Neutrophil (primary cell): ENCODE data around the gene GNAI3.

Experiments
- H3K27ac ChIP-seq: fragments of 200-600 bp; sonication (generic); 2 replicates; pipeline ENCODE4 v1.5.1; 2016; ENCODE audit warnings: mild to moderate bottlenecking, moderate library complexity
- H3K27me3 ChIP-seq: fragments of 200-600 bp; sonication (generic); 2 replicates; pipeline ENCODE4 v1.6.0; 2016; ENCODE audit warnings: mild to moderate bottlenecking
- H3K36me3 ChIP-seq: fragments of 200-600 bp; sonication (generic); 2 replicates; pipeline ENCODE4 v1.5.1; 2017
- H3K4me1 ChIP-seq, 2 experiments: fragments of 200-600 bp in 1 of 2; sonication (generic) in 1 of 2; 1 replicate in 1 of 2; 2 replicates in 1 of 2; pipeline versions ENCODE4 v1.5.1 to v1.6.1; 2013 to 2016; ENCODE audit warnings: low read depth in 1 of 2, low read length in 1 of 2, mild to moderate bottlenecking in 1 of 2, moderate library complexity in 1 of 2; ENCODE audit not compliant: control insufficient read depth in 1 of 2, insufficient read depth in 1 of 2
- H3K4me3 ChIP-seq, 2 experiments: fragments of 200-600 bp in 1 of 2; sonication (generic) in 1 of 2; 1 replicate in 1 of 2; 2 replicates in 1 of 2; pipeline ENCODE4 v1.5.1; 2013 to 2016; ENCODE audit warnings: low read depth in 1 of 2, low read length in 1 of 2, mild to moderate bottlenecking in 1 of 2, moderate library complexity in 1 of 2
- H3K9me3 ChIP-seq: fragments of 200-600 bp; sonication (generic); 2 replicates; pipeline ENCODE4 v1.5.1; 2016
- CTCF ChIP-seq: fragments of 200-600 bp; sonication (generic); IDR thresholded peaks from 2 replicates; pipeline ENCODE4 v1.5.1; 2016; ENCODE audit warnings: antibody characterized with exemption

GNAI3 gene

GRCh38 chr1:109548321-109549267, at the start of gene GNAI3:
GNAI3 (plus strand) TSS chr1:109548615; CDS start chr1:109548721, 106 bp downstream.
- peak within 1 kb of the TSS; percentile 97 for H3K27ac ChIP-seq
- no peaks in the 10 kb centered on the region for H3K9me3 ChIP-seq
- no peaks in the 10 kb centered on the region for H3K36me3 ChIP-seq
- peaks cover 62% of the 10 kb centered on the region in 2 experiments for H3K4me1 ChIP-seq
- H3K4me3 ChIP-seq: peak within 1 kb of the TSS; percentile 92 to 95
- peak; percentile 37 for TF ChIP-seq CTCF
- no peaks in the 10 kb centered on the region for H3K27me3 ChIP-seq

- no peaks in the 10 kb centered on the region for H3K27me3 ChIP-seq
- no peak overlapping the region for H3K27ac ChIP-seq
- no peak overlapping the region for H3K4me3 ChIP-seq
- H3K9me3 ChIP-seq: no peaks in the 10 kb centered on the region
- peaks cover 22 to 25% of the 10 kb centered on the region in 2 experiments for H3K4me1 ChIP-seq
- H3K36me3 ChIP-seq: peaks cover 71% of the 10 kb centered on the region
- no peak for TF ChIP-seq CTCF
These were observed 49.3 kb upstream of the GNAI3 start for GRCh38 chr1:109499081-109499480.

- H3K27ac ChIP-seq: no peak overlapping the region
- no peak overlapping the region for H3K4me3 ChIP-seq
- H3K36me3 ChIP-seq: peaks cover 71% of the 10 kb centered on the region
- no peaks in the 10 kb centered on the region for H3K27me3 ChIP-seq
- H3K4me1 ChIP-seq: peaks cover 16 to 20% of the 10 kb centered on the region in 2 experiments
- no peaks in the 10 kb centered on the region for H3K9me3 ChIP-seq
- no peak for TF ChIP-seq CTCF
These were observed 48.5 kb upstream of the GNAI3 start for GRCh38 chr1:109499661-109500536.

GRCh38 chr1:109500941-109501381, 47.5 kb upstream of the GNAI3 start:
- H3K27ac ChIP-seq: peak overlapping the region; percentile 13
- no peaks in the 10 kb centered on the region for H3K9me3 ChIP-seq
- H3K36me3 ChIP-seq: peaks cover 63% of the 10 kb centered on the region

More at GRCh38 chr1:109500941-109501381, 47.5 kb upstream of the GNAI3 start:
- peaks cover 8 to 11% of the 10 kb centered on the region in 2 experiments for H3K4me1 ChIP-seq
- H3K4me3 ChIP-seq: no peak overlapping the region
- TF ChIP-seq CTCF: no peak
- no peaks in the 10 kb centered on the region for H3K27me3 ChIP-seq
